SIG-M5 (cell line): ENCODE measurements around the gene GJE1.

ENCODE experiments used
- DNase-seq: peaks from one replicate; lab custom pipeline; 2025; lab: John Stamatoyannopoulos, UW

GJE1 gene

GRCh38 chr6:142165227-142165626 lies 32.5 kb downstream of the GJE1 start:
- DNase-seq = no peak

DNA sequence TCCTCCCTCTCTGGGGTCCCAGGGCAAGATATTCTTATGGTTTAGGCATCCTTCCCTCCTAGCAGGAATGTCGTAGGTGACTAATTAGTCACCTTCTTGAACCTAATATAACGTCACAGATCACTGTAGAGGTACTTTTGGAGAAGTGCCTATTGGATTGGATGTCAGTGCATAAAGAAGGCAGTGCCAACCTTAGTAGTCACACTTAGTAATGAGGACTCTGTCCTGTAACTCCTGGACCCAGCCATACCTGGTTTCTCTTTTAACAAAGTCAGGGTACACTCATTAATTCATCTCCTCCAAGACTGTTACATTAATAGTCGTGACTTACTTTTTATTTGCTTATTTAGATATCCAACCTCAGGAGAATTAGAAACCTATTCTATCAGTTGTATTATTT lies 34.3 kb downstream of the GJE1 start:
- DNase-seq = no peak

GRCh38 chr6:142167486-142167885 lies 34.8 kb downstream of the GJE1 start:
- no peak for DNase-seq

DNA sequence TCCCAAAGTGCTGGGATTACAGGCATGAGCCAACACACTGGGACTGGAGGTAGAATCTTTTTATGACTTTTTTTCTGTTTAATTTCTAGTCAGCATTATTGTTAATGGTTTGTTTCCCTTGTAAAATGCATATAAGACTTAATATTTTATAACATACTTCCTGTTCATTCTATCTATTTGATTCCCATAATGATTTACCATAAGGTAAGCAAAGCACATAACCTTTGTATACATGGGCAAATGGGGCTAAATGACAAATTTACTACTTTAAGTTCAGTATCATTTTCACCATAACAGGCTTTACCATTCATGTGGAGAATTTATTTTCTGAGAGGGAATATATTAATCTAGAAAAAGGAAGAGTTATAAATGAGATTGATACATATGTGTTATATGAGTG lies 38.6 kb downstream of the GJE1 start:
- DNase-seq = no peak

DNA sequence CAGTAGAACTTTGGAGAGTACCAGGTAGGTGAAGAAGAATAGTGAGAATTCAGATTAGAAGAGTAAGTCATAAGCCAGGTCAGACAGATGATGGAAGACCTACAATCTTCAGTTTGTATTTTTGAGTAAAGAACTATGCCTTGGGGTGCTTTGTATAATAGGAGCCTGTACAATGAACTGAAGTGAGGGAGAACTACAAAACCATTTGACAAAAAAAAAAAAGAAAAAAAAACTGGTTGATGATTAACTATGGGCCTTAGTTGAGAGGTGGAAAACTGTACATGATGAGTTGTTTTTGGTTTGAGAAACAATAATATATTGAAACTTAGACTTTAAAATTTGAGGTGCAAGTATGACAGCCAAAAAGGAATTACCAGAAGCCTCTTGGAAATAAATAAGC lies 40.0 kb downstream of the GJE1 start:
- no peak for DNase-seq

- DNase-seq = no peak
Measured at GRCh38 chr6:142173980-142174379, 41.3 kb downstream of the GJE1 start.

DNA sequence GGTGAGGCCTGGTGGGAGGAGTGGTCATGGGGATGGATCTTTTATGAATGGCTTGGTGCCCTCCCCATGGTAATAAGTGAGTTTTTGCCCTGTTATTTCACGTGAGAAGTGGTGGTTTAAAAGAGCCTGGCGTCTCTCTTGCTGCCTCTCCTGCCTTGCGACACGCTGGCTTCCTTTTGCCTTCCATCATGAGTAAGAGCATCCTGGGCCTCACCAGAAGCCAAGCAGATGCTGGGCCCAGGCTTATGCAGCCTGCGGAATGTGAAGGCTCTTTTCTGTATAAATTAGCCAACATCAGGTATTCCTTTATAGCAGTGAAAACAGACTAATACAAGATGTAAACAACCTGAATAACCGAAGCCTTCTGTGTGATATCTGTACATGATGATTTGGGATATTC lies 42.0 kb downstream of the GJE1 start:
- no peak for DNase-seq

DNA sequence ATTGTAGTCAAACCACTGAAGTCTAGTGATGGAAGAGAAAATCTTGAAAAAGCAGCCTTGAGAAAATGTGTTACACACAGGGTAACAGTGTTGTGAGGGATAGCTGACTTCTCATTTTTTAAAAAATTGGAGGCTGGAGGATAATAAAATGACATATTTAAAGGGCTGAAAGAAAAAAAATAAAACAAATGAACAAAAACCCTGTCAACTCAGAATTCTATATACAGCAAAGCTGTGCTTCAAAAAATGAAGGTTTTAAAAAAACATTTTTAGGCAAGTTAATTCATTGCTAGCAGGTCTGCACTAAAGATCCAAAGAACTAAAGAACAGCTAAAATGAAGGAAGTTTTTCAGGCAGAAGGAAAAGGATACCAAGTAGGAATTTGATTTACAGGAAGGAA lies 45.4 kb downstream of the GJE1 start:
- no peak for DNase-seq

- DNase-seq = no peak
Measured at GRCh38 chr6:142182004-142182403, 49.3 kb downstream of the GJE1 start.

GRCh38 chr6:142183351-142183750 lies 50.6 kb downstream of the GJE1 start:
- no peak for DNase-seq

GRCh38 chr6:142184307-142184706 lies 51.6 kb downstream of the GJE1 start:
- no peak for DNase-seq
